ENCODE measurements around the gene NFATC2. TPM values are rescaled to one million over a fixed set of nuclear protein-coding genes. Genes with fewer than 3 reads are reported as not detected.

The NFATC2 gene
- total and polyA plus RNA-seq, 2 of the 8 experiments (the other 6 are each of a cell fraction or from before 2014, with no cell fraction given), result 0.27 to 0.91 TPM

DNA sequence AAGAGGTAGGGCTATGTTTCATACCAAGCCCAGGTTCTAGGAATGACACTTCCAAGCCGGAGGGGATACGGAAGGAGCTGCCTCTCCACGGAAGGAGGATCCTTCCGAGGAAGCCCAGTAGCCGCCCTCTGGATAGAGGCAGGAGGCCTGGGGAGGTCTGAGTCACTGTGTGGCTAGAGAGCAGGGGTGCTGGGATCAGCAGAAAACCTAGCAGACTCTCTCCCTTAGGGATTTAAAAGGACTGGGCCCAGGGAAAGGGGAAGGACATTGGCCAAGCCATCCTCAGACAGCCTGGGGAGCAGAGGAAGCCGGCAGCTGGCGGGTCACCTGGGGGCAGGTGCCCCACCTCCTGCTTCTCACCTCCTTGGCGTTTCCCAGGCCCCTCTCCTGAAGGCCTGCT is 36.6 kb upstream of the NFATC2 start:
- CTCF ChIA-PET (ENCODE audit: partially characterized antibody), result interaction anchor here (1.0 to 1.4 kb wide), 4 partner anchors 16 to 494 kb away, joined by 3 to 6 read pairs (median 3); no protein-coding TSS in a partner anchor
- Histone ChIP-seq H3K79me1 (ENCODE audit: low read depth, low read length) (no peaks in the 10 kb centered on the region), H2BK120ac (replicated peaks; ENCODE audit: low read depth, low read length) (no peak overlapping the region), H3K23me2 (ENCODE audit: low read depth, low read length) (no peaks in the 10 kb centered on the region; the same call in 1 of the 2 replicates), H4K8ac (ENCODE audit: extremely low read depth, insufficient read depth, low read length) (no peak overlapping the region), H4K91ac (replicated peaks; ENCODE audit: insufficient read length, low read length) (no peak overlapping the region), H2BK20ac (ENCODE audit: low read length) (no peak overlapping the region), H3K27ac (ENCODE audit: low read depth, low read length) (no peak overlapping the region), H3K4me2 (ENCODE audit: insufficient read depth in 1 of 2, low read depth in 2 of 2, low read length in 2 of 2) (no peak overlapping the region), H3K27me3 (replicated peaks in 1 of 4; ENCODE audit: control insufficient read depth in 3 of 4, extremely low read depth in 1 of 4, insufficient read depth in 3 of 4, low read length in 3 of 4) (no peaks in the 10 kb centered on the region; a peak in 2 of 7 replicates), H3K56ac (replicated peaks; ENCODE audit: insufficient read length, low read depth, low read length) (no peak overlapping the region), H3K9me3 (ENCODE audit: insufficient read depth in 2 of 2, low read depth in 1 of 2, low read length in 1 of 2) (no peaks in the 10 kb centered on the region), H4K5ac (ENCODE audit: insufficient read length, low read depth, low read length) (no peak overlapping the region), H2BK15ac (ENCODE audit: low read length) (no peak overlapping the region), H2BK5ac (ENCODE audit: low read depth, low read length) (no peak overlapping the region), H3K23ac (ENCODE audit: insufficient read length) (no peak overlapping the region), H2BK12ac (ENCODE audit: low read depth, low read length) (no peak overlapping the region), H3K14ac (ENCODE audit: insufficient read length) (no peak overlapping the region), H3K9ac (replicated peaks in 1 of 4; ENCODE audit: extremely low read depth in 1 of 4, low read depth in 3 of 4, low read length in 3 of 4) (no peak overlapping the region), H3K36me3 (ENCODE audit: control insufficient read depth in 2 of 4, insufficient read depth in 4 of 4, low read length in 3 of 4) (no peaks in the 10 kb centered on the region), H3K18ac (ENCODE audit: extremely low read depth, low read length) (no peak overlapping the region), H3K4ac (replicated peaks; ENCODE audit: insufficient read length, low read depth, low read length) (no peak overlapping the region), H3K4me1 (replicated peaks in 1 of 4; ENCODE audit: control insufficient read depth in 3 of 4, insufficient read depth in 4 of 4, low read length in 3 of 4) (no peaks in the 10 kb centered on the region), H4K20me1 (replicated peaks in 1 of 2; ENCODE audit: control insufficient read depth in 1 of 2, insufficient read depth in 2 of 2, low read length in 2 of 2) (no peaks in the 10 kb centered on the region), H3K79me2 (ENCODE audit: control insufficient read depth in 1 of 2, insufficient read depth in 2 of 2, low read length in 2 of 2) (no peaks in the 10 kb centered on the region), H2AFZ (ENCODE audit: low read length) (no peak overlapping the region), H3K4me3 (ENCODE audit: extremely low read depth in 1 of 4, insufficient read depth in 2 of 4, low read depth in 3 of 4, low read length in 4 of 4) (no peak overlapping the region), H2AK5ac (ENCODE audit: low read depth, low read length) (no peak overlapping the region)
- DNase-seq (ENCODE audit: low read depth in 1 of 2, low spot score in 2 of 2) (no peak), FAIRE-seq (no peak)
- POLR2A ChIA-PET (ENCODE audit: partially characterized antibody), result no interaction called here
- 87% methylated on average over 8 of the region's 8 CpGs; no CpG with 5 or more reads in 1 of the 2 experiments for WGBS, 2 experiments (ENCODE audit: extremely low coverage in 1 of 2, insufficient coverage in 1 of 2, insufficient read length in 1 of 2, insufficient replicate concordance in 2 of 2, low coverage in 1 of 2, low lambda C conversion rate in 2 of 2, missing lambda C conversion rate in 1 of 2)
- no peak for TF ChIP-seq RNF2 (IDR thresholded peaks at IDR 0.05; ENCODE audit: borderline replicate concordance, low read depth, low read length, missing control alignments, poor library complexity, severe bottlenecking)
- no peak for TF ChIP-seq JUN (IDR thresholded peaks at IDR 0.05; ENCODE audit: low read depth, low read length)
- TF ChIP-seq EZH2 (IDR thresholded peaks at IDR 0.05; ENCODE audit: low read depth, low read length, severe bottlenecking), result no peak
- TF ChIP-seq PHF8 (conservative IDR thresholded peaks at IDR 0.05; ENCODE audit: low read depth, low read length), result no peak
- TF ChIP-seq ASH2L (IDR thresholded peaks at IDR 0.05; ENCODE audit: low read length), result no peak
- TF ChIP-seq RFX5 (IDR thresholded peaks at IDR 0.05; ENCODE audit: borderline replicate concordance, low read depth, low read length), result no peak
- no peak for TF ChIP-seq CHD2 (IDR thresholded peaks at IDR 0.05; ENCODE audit: low read length)
- no peak for TF ChIP-seq CREB1 (IDR thresholded peaks at IDR 0.05)
- TF ChIP-seq, protein P1, sequence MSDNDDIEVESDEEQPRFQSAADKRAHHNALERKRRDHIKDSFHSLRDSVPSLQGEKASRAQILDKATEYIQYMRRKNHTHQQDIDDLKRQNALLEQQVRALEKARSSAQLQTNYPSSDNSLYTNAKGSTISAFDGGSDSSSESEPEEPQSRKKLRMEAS (IDR thresholded peaks at IDR 0.05), result no peak
- TF ChIP-seq, protein P2, sequence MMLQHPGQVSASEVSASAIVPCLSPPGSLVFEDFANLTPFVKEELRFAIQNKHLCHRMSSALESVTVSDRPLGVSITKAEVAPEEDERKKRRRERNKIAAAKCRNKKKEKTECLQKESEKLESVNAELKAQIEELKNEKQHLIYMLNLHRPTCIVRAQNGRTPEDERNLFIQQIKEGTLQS (IDR thresholded peaks at IDR 0.05; ENCODE audit: insufficient read depth, low read depth, low read length), result no peak
- no peak for TF ChIP-seq TAF1 (IDR thresholded peaks at IDR 0.05; ENCODE audit: low read depth, low read length)
- no peak for TF ChIP-seq GABPA (IDR thresholded peaks at IDR 0.05; ENCODE audit: borderline replicate concordance, insufficient read depth, low read length)
